ENCODE results near the gene LDB2.

LDB2 gene

GRCh38 chr4:16764622-16765021 is 133.8 kb downstream of the LDB2 start:
- FAIRE-seq: no peak
- no peak for DNase-seq (ENCODE audit: insufficient read length)
- TF ChIP-seq TAF1 (IDR thresholded peaks at IDR 0.05; ENCODE audit: borderline replicate concordance, low read depth, low read length) (no peak), POLR2AphosphoS5 (IDR thresholded peaks at IDR 0.05; ENCODE audit: low read depth, low read length) (no peak)

GRCh38 chr4:16760617-16761363 is 137.7 kb downstream of the LDB2 start:
- TF ChIP-seq POLR2AphosphoS5 (IDR thresholded peaks at IDR 0.05; ENCODE audit: low read depth, low read length) (no peak), POLR2A (IDR thresholded peaks at IDR 0.05; ENCODE audit: low read depth, low read length) (no peak), TAF1 (IDR thresholded peaks at IDR 0.05; ENCODE audit: borderline replicate concordance, low read depth, low read length) (no peak)
- DNase-seq (ENCODE audit: insufficient read length): no peak
- no peak for FAIRE-seq

- no peak for TF ChIP-seq POLR2A (IDR thresholded peaks at IDR 0.05; ENCODE audit: low read depth, low read length)
- TF ChIP-seq TAF1 (IDR thresholded peaks at IDR 0.05; ENCODE audit: borderline replicate concordance, low read depth, low read length): no peak
- TF ChIP-seq POLR2AphosphoS5 (IDR thresholded peaks at IDR 0.05; ENCODE audit: low read depth, low read length): no peak
- FAIRE-seq (no peak), DNase-seq (ENCODE audit: insufficient read length) (no peak)
These were observed 138.4 kb downstream of the LDB2 start for GRCh38 chr4:16759931-16760582.

GRCh38 chr4:16758816-16759215 is 139.6 kb downstream of the LDB2 start:
- no peak for FAIRE-seq
- no peak for DNase-seq (ENCODE audit: insufficient read length)
- no peak for TF ChIP-seq TAF1 (IDR thresholded peaks at IDR 0.05; ENCODE audit: borderline replicate concordance, low read depth, low read length)

- no peak for DNase-seq (ENCODE audit: insufficient read length)
- TF ChIP-seq TAF1 (IDR thresholded peaks at IDR 0.05; ENCODE audit: borderline replicate concordance, low read depth, low read length) (no peak), POLR2AphosphoS5 (IDR thresholded peaks at IDR 0.05; ENCODE audit: low read depth, low read length) (no peak), POLR2A (IDR thresholded peaks at IDR 0.05; ENCODE audit: low read depth, low read length) (no peak)
- FAIRE-seq: no peak
These were observed 140.2 kb downstream of the LDB2 start for GRCh38 chr4:16758255-16758654.

GRCh38 chr4:16757080-16757521 is 141.3 kb downstream of the LDB2 start:
- no peak for DNase-seq (ENCODE audit: insufficient read length)
- FAIRE-seq: no peak
- TF ChIP-seq POLR2AphosphoS5 (IDR thresholded peaks at IDR 0.05; ENCODE audit: low read depth, low read length) (no peak), POLR2A (IDR thresholded peaks at IDR 0.05; ENCODE audit: low read depth, low read length) (no peak), TAF1 (IDR thresholded peaks at IDR 0.05; ENCODE audit: borderline replicate concordance, low read depth, low read length) (no peak)

- FAIRE-seq: no peak
- no peak for DNase-seq (ENCODE audit: insufficient read length)
- TF ChIP-seq TAF1 (IDR thresholded peaks at IDR 0.05; ENCODE audit: borderline replicate concordance, low read depth, low read length) (no peak), POLR2A (IDR thresholded peaks at IDR 0.05; ENCODE audit: low read depth, low read length) (no peak), POLR2AphosphoS5 (IDR thresholded peaks at IDR 0.05; ENCODE audit: low read depth, low read length) (no peak)
These were observed 144.3 kb downstream of the LDB2 start for GRCh38 chr4:16754104-16754503.

- TF ChIP-seq POLR2AphosphoS5 (IDR thresholded peaks at IDR 0.05; ENCODE audit: low read depth, low read length): no peak
- TF ChIP-seq POLR2A (IDR thresholded peaks at IDR 0.05; ENCODE audit: low read depth, low read length): no peak
- TF ChIP-seq TAF1 (IDR thresholded peaks at IDR 0.05; ENCODE audit: borderline replicate concordance, low read depth, low read length): no peak
- FAIRE-seq (no peak), DNase-seq (ENCODE audit: insufficient read length) (no peak)
These were observed 146.3 kb downstream of the LDB2 start for GRCh38 chr4:16752150-16752549.

GRCh38 chr4:16750882-16751642 is 147.4 kb downstream of the LDB2 start:
- FAIRE-seq (no peak), DNase-seq (ENCODE audit: insufficient read length) (no peak)
- TF ChIP-seq POLR2A (IDR thresholded peaks at IDR 0.05; ENCODE audit: low read depth, low read length): no peak
- no peak for TF ChIP-seq TAF1 (IDR thresholded peaks at IDR 0.05; ENCODE audit: borderline replicate concordance, low read depth, low read length)
- TF ChIP-seq POLR2AphosphoS5 (IDR thresholded peaks at IDR 0.05; ENCODE audit: low read depth, low read length): no peak

- TF ChIP-seq POLR2AphosphoS5 (IDR thresholded peaks at IDR 0.05; ENCODE audit: low read depth, low read length) (no peak), TAF1 (IDR thresholded peaks at IDR 0.05; ENCODE audit: borderline replicate concordance, low read depth, low read length) (no peak)
- DNase-seq (ENCODE audit: insufficient read length) (no peak), FAIRE-seq (no peak)
These were observed 148.2 kb downstream of the LDB2 start for GRCh38 chr4:16750216-16750615.

- TF ChIP-seq TAF1 (IDR thresholded peaks at IDR 0.05; ENCODE audit: borderline replicate concordance, low read depth, low read length) (no peak), POLR2A (IDR thresholded peaks at IDR 0.05; ENCODE audit: low read depth, low read length) (no peak), POLR2AphosphoS5 (IDR thresholded peaks at IDR 0.05; ENCODE audit: low read depth, low read length) (no peak)
- DNase-seq (ENCODE audit: insufficient read length): no peak
- no peak for FAIRE-seq
These were observed 152.6 kb downstream of the LDB2 start for GRCh38 chr4:16745887-16746286.
